SK-N-SH treated with all-trans-retinoic acid at 6 μM for 48 hours (cell line): Measurements from ENCODE around the gene IQCK.

Experiments used
- ATAC-seq: fragments of 200-7000 bp; cut with Tn5 transposase; 3 replicates; pipeline ENCODE4 v1.9.1; 2020; ENCODE audit warnings: mild to moderate bottlenecking, moderate library complexity
- BACH2 ChIP-seq: fragments of 250-450 bp; sonication (Bioruptor Pico); IDR thresholded peaks from 2 replicates; pipeline ENCODE4 v1.9.0; 2021; ENCODE audit warnings: mild to moderate bottlenecking, borderline replicate concordance
- CSDC2 ChIP-seq: fragments of 250-450 bp; sonication (Bioruptor Pico); IDR thresholded peaks from 2 replicates; pipeline ENCODE4 v1.5.0; 2020; ENCODE audit warnings: mild to moderate bottlenecking, moderate library complexity
- ESRRG ChIP-seq: fragments of 250-450 bp; sonication (Bioruptor Pico); IDR thresholded peaks from 2 replicates; pipeline ENCODE4 v1.6.1; 2021; ENCODE audit warnings: mild to moderate bottlenecking
- GLIS3 ChIP-seq: fragments of 250-450 bp; sonication (Bioruptor Pico); IDR thresholded peaks from 2 replicates; pipeline ENCODE4 v1.5.0; 2020; ENCODE audit warnings: mild to moderate bottlenecking, moderate library complexity
- ISL1 ChIP-seq: fragments of 250-450 bp; sonication (Bioruptor Pico); IDR thresholded peaks from 2 replicates; pipeline ENCODE4 v2.1.2; 2022; ENCODE audit warnings: mild to moderate bottlenecking, moderate library complexity
- SNAI2 ChIP-seq: fragments of 250-450 bp; sonication (Bioruptor Pico); IDR thresholded peaks from 2 replicates; pipeline ENCODE4 v1.5.0; 2020; ENCODE audit warnings: mild to moderate bottlenecking, moderate library complexity
- TCF4 ChIP-seq: fragments of 250-450 bp; sonication (Bioruptor Pico); IDR thresholded peaks from 2 replicates; pipeline ENCODE4 v1.8.0; 2021; ENCODE audit warnings: mild to moderate bottlenecking, moderate library complexity, borderline replicate concordance
- ZC3H10 ChIP-seq: fragments of 250-450 bp; sonication (Bioruptor Pico); IDR thresholded peaks from 2 replicates; pipeline ENCODE4 v1.5.1; 2021; ENCODE audit warnings: mild to moderate bottlenecking, moderate library complexity
- ZFP3 ChIP-seq: fragments of 250-450 bp; sonication (Bioruptor Pico); IDR thresholded peaks from 2 replicates; pipeline ENCODE4 v1.5.0; 2020; ENCODE audit warnings: mild to moderate bottlenecking, moderate library complexity
- ZFP30 ChIP-seq: fragments of 450-650 bp; formaldehyde crosslinking; IDR thresholded peaks from 2 replicates; pipeline ENCODE4 v1.5.0; 2022; ENCODE audit warnings: mild to moderate bottlenecking, moderate library complexity
- ZNF70 ChIP-seq: fragments of 450-650 bp; formaldehyde crosslinking; IDR thresholded peaks from 2 replicates; pipeline ENCODE4 v1.5.0; 2020; ENCODE audit warnings: mild to moderate bottlenecking, moderate library complexity
- ZNF8 ChIP-seq: fragments of 450-650 bp; formaldehyde crosslinking; IDR thresholded peaks from 2 replicates; pipeline ENCODE4 v1.5.0; 2020; ENCODE audit warnings: mild to moderate bottlenecking, moderate library complexity
- TF ChIP-seq, protein P1 (sequence below): fragments of 250-450 bp; sonication (Bioruptor Pico); IDR thresholded peaks from 2 replicates; pipeline ENCODE4 v1.5.1; 2020; ENCODE audit warnings: low read depth, mild to moderate bottlenecking, moderate library complexity
- TF ChIP-seq, protein P2 (sequence below): fragments of 250-450 bp; sonication (Bioruptor Pico); IDR thresholded peaks from 2 replicates; pipeline ENCODE4 v1.5.0; 2020; ENCODE audit warnings: mild to moderate bottlenecking, moderate library complexity
- TF ChIP-seq, protein P3 (sequence below): fragments of 250-450 bp; sonication (Bioruptor Pico); IDR thresholded peaks from 2 replicates; pipeline ENCODE4 v1.8.0; 2020; ENCODE audit warnings: mild to moderate bottlenecking, moderate library complexity, borderline replicate concordance
- TF ChIP-seq, protein P4 (sequence below): fragments of 250-450 bp; sonication (Bioruptor Pico); IDR thresholded peaks from 2 replicates; pipeline ENCODE4 v1.5.1; 2021; ENCODE audit warnings: mild to moderate bottlenecking, moderate library complexity
- TF ChIP-seq, protein P5 (sequence below): fragments of 250-450 bp; sonication (Bioruptor Pico); IDR thresholded peaks from 2 replicates; pipeline ENCODE4 v1.8.0; 2021; ENCODE audit warnings: low read depth, mild to moderate bottlenecking, moderate library complexity, borderline replicate concordance

IQCK gene

DNA sequence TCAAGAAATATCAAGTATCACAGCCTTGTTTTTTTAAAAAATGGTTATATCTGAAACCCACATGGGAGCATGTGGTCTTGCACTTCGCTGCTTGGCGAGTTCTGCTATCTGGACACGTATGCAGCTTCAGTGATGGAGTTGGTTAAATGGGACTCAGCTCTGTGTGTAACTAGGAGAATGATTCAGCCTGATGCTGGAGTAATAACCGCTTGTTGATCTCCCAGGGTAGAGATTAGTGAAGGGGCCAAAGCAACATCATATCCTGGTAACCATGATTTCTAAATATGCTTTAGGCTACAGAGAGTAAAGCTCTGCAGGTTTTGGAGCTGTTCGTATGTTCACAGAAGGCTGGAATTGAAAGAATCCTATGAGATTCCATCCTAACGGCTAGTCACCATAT is 63.2 kb downstream of the IQCK start:
- TF ChIP-seq ESRRG (CRISPR knock-in tag) (no peak), ZNF8 (CRISPR knock-in tag) (no peak), CSDC2 (CRISPR knock-in tag) (no peak), ISL1 (CRISPR knock-in tag) (no peak), ZNF70 (no peak), ZFP3 (CRISPR knock-in tag) (no peak)
- TF ChIP-seq, protein P1, sequence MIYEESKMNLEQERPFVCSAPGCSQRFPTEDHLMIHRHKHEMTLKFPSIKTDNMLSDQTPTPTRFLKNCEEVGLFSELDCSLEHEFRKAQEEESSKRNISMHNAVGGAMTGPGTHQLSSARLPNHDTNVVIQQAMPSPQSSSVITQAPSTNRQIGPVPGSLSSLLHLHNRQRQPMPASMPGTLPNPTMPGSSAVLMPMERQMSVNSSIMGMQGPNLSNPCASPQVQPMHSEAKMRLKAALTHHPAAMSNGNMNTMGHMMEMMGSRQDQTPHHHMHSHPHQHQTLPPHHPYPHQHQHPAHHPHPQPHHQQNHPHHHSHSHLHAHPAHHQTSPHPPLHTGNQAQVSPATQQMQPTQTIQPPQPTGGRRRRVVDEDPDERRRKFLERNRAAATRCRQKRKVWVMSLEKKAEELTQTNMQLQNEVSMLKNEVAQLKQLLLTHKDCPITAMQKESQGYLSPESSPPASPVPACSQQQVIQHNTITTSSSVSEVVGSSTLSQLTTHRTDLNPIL (CRISPR knock-in tag): no peak
- TF ChIP-seq, protein P2, sequence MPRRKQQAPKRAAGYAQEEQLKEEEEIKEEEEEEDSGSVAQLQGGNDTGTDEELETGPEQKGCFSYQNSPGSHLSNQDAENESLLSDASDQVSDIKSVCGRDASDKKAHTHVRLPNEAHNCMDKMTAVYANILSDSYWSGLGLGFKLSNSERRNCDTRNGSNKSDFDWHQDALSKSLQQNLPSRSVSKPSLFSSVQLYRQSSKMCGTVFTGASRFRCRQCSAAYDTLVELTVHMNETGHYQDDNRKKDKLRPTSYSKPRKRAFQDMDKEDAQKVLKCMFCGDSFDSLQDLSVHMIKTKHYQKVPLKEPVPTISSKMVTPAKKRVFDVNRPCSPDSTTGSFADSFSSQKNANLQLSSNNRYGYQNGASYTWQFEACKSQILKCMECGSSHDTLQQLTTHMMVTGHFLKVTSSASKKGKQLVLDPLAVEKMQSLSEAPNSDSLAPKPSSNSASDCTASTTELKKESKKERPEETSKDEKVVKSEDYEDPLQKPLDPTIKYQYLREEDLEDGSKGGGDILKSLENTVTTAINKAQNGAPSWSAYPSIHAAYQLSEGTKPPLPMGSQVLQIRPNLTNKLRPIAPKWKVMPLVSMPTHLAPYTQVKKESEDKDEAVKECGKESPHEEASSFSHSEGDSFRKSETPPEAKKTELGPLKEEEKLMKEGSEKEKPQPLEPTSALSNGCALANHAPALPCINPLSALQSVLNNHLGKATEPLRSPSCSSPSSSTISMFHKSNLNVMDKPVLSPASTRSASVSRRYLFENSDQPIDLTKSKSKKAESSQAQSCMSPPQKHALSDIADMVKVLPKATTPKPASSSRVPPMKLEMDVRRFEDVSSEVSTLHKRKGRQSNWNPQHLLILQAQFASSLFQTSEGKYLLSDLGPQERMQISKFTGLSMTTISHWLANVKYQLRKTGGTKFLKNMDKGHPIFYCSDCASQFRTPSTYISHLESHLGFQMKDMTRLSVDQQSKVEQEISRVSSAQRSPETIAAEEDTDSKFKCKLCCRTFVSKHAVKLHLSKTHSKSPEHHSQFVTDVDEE (CRISPR knock-in tag): no peak
- TF ChIP-seq, protein P3, sequence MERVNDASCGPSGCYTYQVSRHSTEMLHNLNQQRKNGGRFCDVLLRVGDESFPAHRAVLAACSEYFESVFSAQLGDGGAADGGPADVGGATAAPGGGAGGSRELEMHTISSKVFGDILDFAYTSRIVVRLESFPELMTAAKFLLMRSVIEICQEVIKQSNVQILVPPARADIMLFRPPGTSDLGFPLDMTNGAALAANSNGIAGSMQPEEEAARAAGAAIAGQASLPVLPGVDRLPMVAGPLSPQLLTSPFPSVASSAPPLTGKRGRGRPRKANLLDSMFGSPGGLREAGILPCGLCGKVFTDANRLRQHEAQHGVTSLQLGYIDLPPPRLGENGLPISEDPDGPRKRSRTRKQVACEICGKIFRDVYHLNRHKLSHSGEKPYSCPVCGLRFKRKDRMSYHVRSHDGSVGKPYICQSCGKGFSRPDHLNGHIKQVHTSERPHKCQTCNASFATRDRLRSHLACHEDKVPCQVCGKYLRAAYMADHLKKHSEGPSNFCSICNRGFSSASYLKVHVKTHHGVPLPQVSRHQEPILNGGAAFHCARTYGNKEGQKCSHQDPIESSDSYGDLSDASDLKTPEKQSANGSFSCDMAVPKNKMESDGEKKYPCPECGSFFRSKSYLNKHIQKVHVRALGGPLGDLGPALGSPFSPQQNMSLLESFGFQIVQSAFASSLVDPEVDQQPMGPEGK: no peak
- no peak for ATAC-seq

DNA sequence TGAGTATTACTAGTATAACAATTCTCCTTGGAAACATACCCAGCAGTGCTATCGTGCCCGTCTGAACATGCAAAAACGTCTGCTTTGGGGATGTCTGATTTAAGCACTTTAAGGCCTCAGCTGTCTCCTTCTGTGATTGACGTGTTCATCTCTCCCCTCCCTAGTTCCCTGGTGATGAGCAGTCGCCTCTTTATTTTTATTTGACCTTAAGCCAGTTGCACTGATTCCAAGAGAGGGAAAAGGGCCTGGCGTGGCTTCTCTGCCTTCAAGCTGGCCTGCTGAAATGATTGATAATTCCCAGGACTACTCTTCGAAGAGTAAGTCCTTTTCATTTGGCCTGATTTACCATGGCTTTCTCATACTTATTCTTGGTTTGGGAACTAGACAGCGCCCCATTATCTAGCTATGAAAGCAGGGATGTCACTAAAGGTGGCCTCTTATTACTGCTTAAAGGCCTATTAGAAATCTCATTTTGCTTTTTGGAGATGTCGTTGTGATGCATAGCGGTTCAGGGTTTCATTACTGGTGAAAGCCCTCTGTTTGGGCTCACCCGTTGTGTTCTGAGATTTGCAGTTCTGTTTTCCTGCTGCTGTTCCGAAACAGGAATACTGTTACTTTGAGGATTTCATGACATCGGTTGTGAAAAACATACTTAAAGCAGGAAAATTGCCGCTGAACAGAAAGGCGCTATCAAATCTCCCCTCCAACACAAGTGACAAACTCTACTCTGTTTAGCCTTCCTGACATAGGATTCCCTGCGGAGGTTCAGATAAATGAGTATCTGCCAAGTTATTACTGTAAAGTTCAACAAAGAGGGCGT is 65.5 kb downstream of the IQCK start:
- TF ChIP-seq ZFP30 (CRISPR knock-in tag): no peak
- TF ChIP-seq, protein P4, sequence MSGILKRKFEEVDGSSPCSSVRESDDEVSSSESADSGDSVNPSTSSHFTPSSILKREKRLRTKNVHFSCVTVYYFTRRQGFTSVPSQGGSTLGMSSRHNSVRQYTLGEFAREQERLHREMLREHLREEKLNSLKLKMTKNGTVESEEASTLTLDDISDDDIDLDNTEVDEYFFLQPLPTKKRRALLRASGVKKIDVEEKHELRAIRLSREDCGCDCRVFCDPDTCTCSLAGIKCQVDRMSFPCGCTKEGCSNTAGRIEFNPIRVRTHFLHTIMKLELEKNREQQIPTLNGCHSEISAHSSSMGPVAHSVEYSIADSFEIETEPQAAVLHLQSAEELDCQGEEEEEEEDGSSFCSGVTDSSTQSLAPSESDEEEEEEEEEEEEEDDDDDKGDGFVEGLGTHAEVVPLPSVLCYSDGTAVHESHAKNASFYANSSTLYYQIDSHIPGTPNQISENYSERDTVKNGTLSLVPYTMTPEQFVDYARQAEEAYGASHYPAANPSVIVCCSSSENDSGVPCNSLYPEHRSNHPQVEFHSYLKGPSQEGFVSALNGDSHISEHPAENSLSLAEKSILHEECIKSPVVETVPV (CRISPR knock-in tag): no peak
- TF ChIP-seq ISL1 (CRISPR knock-in tag): no peak
- TF ChIP-seq TCF4: no peak
- TF ChIP-seq, protein P5, sequence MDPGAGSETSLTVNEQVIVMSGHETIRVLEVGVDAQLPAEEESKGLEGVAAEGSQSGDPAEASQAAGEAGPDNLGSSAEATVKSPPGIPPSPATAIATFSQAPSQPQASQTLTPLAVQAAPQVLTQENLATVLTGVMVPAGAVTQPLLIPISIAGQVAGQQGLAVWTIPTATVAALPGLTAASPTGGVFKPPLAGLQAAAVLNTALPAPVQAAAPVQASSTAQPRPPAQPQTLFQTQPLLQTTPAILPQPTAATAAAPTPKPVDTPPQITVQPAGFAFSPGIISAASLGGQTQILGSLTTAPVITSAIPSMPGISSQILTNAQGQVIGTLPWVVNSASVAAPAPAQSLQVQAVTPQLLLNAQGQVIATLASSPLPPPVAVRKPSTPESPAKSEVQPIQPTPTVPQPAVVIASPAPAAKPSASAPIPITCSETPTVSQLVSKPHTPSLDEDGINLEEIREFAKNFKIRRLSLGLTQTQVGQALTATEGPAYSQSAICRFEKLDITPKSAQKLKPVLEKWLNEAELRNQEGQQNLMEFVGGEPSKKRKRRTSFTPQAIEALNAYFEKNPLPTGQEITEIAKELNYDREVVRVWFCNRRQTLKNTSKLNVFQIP (CRISPR knock-in tag): no peak
- TF ChIP-seq ZFP3 (CRISPR knock-in tag): no peak
- no peak for TF ChIP-seq GLIS3 (CRISPR knock-in tag)
- no peak for TF ChIP-seq ZNF70
- TF ChIP-seq, protein P1 (CRISPR knock-in tag): no peak
- TF ChIP-seq ZC3H10 (CRISPR knock-in tag): no peak
- no peak for TF ChIP-seq CSDC2 (CRISPR knock-in tag)
- no peak for TF ChIP-seq BACH2 (CRISPR knock-in tag)
- TF ChIP-seq ZNF8 (CRISPR knock-in tag): no peak
- TF ChIP-seq, protein P2 (CRISPR knock-in tag): no peak
- no peak for TF ChIP-seq SNAI2 (CRISPR knock-in tag)
- TF ChIP-seq ESRRG (CRISPR knock-in tag): no peak
- ATAC-seq: no peak
